Urothelium cell line (cell line): Measurements from ENCODE around the gene VAV2.

Experiments used
- DNase-seq: peaks from one replicate; pipeline ENCODE4 v3.0.0; 2011; ENCODE audit warnings: low spot score, mixed read lengths
- FAIRE-seq: peaks from 2 replicates; lab custom pipeline; 2011; peaks lifted over from hg19 to GRCh38; lab: Jason Lieb, UNC

Gene VAV2

GRCh38 chr9:133809335-133809734 lies 182.8 kb downstream of the VAV2 start:
- DNase-seq (no peak), FAIRE-seq (no peak)

DNA sequence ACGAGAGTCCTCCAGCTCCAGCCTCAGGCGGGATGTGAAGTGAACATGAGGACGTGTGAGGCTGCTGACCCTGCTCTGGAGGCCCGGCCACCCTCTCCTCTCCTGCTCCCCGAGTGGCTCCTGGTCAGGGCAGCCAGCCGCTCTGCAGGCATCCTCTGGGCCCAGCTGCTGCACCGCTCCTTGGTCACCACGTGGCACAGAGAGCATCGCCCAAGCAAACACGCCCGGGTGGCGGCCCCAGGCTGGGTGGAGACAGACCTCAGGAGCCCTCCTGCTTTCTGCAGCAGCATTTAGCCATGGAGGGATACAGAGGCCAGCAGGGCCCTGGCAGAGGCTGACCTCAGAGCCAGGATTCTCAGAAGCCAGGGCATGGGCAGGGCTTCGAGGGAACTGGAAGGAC lies 184.3 kb downstream of the VAV2 start:
- FAIRE-seq, result no peak
- no peak for DNase-seq

- FAIRE-seq (no peak), DNase-seq (no peak)
Measured at GRCh38 chr9:133807037-133807436, 185.1 kb downstream of the VAV2 start.

DNA sequence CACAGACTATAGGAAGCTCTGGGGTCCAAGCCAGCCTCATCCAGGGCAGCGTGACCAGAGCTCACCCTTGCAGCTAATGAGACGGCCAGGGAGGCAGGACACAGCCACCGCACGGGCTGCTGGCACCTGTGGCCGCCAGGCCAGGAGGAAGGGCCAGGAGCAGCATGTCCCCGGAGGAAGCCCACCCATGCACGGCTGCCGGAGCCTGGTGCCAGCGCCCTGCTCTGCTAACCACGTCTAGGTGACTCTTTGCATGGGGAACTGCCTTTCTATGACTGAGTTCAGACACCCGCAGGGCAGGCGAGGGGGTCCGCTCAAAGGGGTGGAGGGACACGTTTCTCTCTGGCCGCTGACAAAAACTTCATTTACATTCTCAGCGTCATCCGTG lies 185.5 kb downstream of the VAV2 start:
- DNase-seq (no peak), FAIRE-seq (no peak)

DNA sequence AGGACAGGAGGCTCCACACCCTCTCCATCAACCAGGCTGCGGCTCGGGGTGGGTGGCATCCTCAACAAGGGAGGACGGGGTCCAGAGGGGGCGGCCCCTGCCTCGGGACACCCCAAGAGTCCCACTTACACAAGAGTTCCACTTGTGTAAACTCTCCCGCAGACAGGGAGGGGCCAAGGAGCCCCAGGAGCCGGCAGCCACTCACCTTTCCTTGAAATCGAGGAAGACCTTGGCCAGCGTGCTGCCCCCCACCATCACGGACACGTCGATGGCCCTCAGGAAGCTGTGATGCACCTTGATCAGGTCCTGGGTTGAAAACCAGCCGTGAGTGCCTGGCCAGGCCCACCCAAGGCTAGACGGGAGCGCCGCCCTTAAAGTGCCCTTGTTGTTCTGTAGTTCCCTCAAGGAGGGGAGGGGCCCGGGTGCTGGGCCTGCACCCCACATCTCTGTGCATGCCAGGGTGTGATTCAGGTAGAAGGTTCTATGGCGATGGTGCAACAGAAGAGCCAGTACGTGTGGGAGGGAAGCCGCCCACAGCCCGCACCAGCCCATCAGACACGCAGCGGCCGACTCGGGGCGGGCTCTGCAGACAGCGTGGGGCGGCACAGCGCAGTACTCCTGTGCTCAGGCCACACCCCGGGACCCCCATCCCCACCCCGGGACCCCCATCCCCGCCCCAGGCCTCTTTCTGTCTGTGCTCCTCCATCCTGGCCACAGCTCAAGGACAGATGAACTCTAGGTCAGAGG lies 186.1 kb downstream of the VAV2 start:
- DNase-seq (no peak), FAIRE-seq (no peak)

DNA sequence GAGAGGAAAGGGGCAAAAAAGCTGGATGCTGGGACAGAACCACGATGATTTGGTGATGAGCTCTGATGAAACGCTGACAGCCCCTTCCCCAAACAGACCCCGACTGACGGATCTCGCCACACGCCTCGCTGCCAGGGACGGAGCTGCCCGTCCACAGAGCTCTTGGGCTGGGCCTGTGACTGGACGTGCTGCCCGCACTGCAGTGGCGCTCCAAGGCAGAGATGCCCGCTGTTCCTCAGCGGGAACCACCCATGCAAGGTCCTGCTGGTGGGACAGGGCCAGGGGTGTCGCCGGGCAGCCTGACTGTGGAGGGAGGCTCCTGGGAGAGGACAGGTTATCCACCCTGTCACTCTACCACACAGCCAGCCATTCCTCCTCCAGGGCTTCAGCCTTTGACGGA lies 187.9 kb downstream of the VAV2 start:
- FAIRE-seq (no peak), DNase-seq (no peak)

DNA sequence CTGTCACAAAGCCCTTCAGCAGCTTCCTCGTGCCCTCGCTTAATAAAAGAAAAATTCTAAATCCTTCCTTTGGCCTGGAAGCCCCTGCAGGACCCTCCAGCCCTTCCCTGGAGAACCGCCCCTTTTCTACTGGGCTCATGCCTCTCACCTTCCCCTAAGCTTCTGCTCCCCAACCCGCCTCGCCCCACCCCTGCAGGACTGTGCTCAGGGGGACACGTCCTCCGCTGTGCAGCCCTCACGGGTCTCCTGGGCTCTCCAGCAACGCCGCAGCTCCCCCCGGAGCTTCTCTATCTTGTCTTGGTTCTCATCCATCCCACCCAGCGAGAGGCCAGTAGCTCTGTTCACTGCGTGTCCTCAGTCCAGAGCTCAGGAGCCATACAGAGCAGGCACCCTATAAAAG lies 188.4 kb downstream of the VAV2 start:
- DNase-seq, result no peak
- FAIRE-seq, result no peak

DNA sequence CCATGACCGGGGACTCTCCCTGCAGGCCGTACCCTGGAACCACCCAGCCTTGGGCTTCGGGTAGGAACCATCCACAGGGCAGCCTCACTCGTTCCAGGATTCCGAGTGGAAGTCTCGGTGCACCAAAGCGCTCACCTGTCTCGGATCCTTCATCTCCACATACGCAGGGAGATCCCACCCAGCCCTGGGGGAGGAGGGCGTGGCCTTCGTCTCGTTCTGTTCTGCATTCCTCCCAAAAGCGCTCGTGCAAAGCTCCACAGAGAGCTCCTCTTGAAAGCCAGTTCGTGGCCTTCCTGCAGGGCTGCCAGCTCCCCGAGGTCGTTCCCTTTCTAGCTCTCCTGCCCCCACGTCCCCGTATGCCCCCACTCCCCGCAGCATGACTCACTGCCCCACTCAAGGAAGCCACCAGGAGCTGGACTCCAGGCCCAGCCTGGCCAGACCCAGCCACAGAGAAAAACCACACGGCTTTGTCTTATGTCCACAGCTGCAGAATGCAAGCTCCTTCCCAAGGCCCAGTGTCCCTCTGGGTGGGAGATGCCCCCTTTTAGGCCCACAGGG lies 189.0 kb downstream of the VAV2 start:
- no peak for FAIRE-seq
- DNase-seq, result no peak

GRCh38 chr9:133801739-133802138 lies 190.4 kb downstream of the VAV2 start:
- no peak for FAIRE-seq

DNA sequence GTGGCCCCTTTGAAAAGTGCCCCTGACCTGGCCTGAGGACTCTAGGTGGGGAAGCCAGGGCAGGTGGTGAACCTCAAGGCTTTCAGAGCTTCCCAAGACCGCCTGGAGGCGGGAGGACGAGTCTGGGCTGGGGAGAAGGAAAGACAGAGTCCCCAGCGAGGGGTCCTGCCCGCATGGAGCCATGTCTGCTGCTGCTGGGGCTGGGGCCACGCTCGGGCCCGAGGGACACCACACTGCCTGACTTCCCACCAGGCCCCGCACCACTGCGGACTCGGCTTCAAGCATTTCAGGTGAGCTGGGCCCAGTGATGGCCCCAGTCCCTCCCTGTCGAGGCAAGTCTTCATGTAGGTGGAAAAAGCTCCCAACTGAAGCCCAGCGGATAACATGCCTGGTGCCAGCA lies 191.9 kb downstream of the VAV2 start:
- DNase-seq, result no peak
- no peak for FAIRE-seq

More at GRCh38 chr9:133801739-133802138, 190.4 kb downstream of the VAV2 start:
- no peak for DNase-seq

GRCh38 chr9:133799716-133800115 lies 192.4 kb downstream of the VAV2 start:
- no peak for DNase-seq
- no peak for FAIRE-seq

- no peak for FAIRE-seq
Measured at GRCh38 chr9:133799106-133799505, 193.0 kb downstream of the VAV2 start.

DNA sequence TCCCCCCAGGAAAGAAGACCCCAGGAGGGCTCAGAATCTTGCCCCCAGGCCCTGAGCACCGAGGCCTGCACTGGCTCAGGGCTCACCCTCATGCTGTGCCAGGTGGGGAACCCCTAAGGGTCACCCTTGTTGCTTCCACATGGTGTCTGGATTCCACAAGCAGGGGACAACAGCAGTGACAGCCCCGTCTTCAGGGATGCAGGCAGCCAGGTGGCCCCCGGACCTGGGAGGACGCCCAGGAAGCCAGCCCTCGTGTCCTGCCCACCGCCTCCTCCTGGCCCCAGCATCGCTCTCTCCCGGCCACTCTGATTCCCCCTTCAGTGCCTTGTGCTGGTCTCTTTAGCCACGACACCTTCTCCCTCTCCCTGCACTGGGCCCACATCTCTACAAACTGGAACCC lies 194.0 kb downstream of the VAV2 start:
- no peak for FAIRE-seq
- DNase-seq, result no peak

More at GRCh38 chr9:133799106-133799505, 193.0 kb downstream of the VAV2 start:
- no peak for DNase-seq

GRCh38 chr9:133797406-133798105 lies 194.6 kb downstream of the VAV2 start:
- DNase-seq (no peak), FAIRE-seq (no peak)

GRCh38 chr9:133796562-133796961 lies 195.6 kb downstream of the VAV2 start:
- FAIRE-seq (no peak), DNase-seq (no peak)

DNA sequence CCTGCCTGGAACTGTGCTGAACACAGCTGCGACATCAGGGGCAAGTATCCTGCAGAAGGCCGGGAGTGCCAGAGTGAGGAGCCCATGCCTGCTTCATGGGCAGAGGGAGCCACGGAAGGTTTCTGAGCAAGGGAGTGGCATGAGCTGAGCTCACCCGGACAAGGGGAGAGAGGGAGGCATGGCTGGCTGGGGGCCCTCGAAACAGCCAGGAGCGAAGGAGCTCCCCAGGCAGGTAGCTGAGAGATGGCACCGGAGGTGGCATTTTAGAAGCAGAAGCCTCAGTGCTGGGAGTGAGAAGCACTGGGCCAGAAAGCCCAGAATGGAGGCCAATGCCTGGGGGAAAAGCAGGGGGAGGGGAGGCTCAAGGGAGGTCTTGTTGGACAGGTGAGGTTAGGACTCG lies 197.1 kb downstream of the VAV2 start:
- DNase-seq, result no peak
- FAIRE-seq, result no peak

GRCh38 chr9:133794016-133794760 lies 197.9 kb downstream of the VAV2 start:
- no peak for FAIRE-seq
- no peak for DNase-seq

DNA sequence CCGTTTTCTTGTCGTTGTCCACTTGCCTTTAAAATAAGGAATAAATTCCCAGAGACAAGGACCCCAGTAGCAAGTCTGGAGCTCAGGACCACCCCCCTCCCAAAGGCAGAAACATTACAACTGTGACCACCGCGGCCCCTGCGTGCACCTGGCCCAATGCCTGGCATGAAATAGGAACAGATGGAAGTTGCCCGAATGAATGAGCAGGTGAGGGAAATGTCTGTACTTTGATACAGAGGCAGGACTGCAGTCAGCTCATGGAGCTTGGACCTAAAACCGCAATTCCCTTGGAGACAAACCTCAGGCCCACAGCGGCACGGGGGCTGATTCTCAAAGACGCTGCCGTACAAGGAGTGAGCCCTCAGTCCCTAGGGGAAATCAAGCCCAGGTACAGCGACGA lies 198.7 kb downstream of the VAV2 start:
- DNase-seq (no peak), FAIRE-seq (no peak)

- no peak for FAIRE-seq
- peak; percentile 79 for DNase-seq
Measured at GRCh38 chr9:133792721-133793470, 199.2 kb downstream of the VAV2 start.

- peak; percentile 89 for FAIRE-seq
- no peak for DNase-seq
Measured at GRCh38 chr9:133791735-133792649, 200.1 kb downstream of the VAV2 start.
